Fibroblast of pulmonary artery (primary cell): ENCODE data around the gene ARMC12.
A peak's percentile ranks its signal among the peaks of the same experiment; 100 is the strongest.
"Not testable (repeated sequence)": the region's sequence is repeated elsewhere in the genome, so short reads cannot be mapped to it uniquely, and the experiment has no call there.

Source experiments
- DNase-seq: peaks from one replicate; pipeline ENCODE4 v3.0.0-alpha.2; 2010; ENCODE audit warnings: low read depth
- H3K4me3 ChIP-seq: replicated peaks from 2 replicates; pipeline ENCODE4 v1.5.1; 2011; ENCODE audit warnings: low read depth, mild to moderate bottlenecking, control low read depth, low read length, moderate library complexity
- CTCF ChIP-seq: IDR thresholded peaks from 2 replicates; pipeline ENCODE4 v1.5.1; 2011; ENCODE audit warnings: mild to moderate bottlenecking, control low read depth, low read length, inconsistent platforms; ENCODE audit errors: missing control alignments

The ARMC12 gene

GRCh38 chr6:35730745-35731413 is 6.0 kb upstream of the ARMC12 start:
- TF ChIP-seq CTCF: no peak
- H3K4me3 ChIP-seq: peak overlapping the region; percentile 13
- DNase-seq: peak; percentile 35

GRCh38 chr6:35731414-35731735 is 5.5 kb upstream of the ARMC12 start:
- DNase-seq: peak; percentile 90
- no peak for TF ChIP-seq CTCF
- H3K4me3 ChIP-seq: peak overlapping the region; percentile 58

- no peak for TF ChIP-seq CTCF
- peak overlapping the region; percentile 58 for H3K4me3 ChIP-seq
- peak; percentile 99 for DNase-seq
Observed at GRCh38 chr6:35731736-35732532, 4.9 kb upstream of the ARMC12 start.

- no peak overlapping the region for H3K4me3 ChIP-seq
- DNase-seq: no peak
- TF ChIP-seq CTCF: no peak
Observed at GRCh38 chr6:35733633-35734032, 3.2 kb upstream of the ARMC12 start.

- H3K4me3 ChIP-seq, DNase-seq: not testable (repeated sequence)
Observed at GRCh38 chr6:35734319-35734718, 2.5 kb upstream of the ARMC12 start.

GRCh38 chr6:35735452-35735851 is 1.4 kb upstream of the ARMC12 start:
- TF ChIP-seq CTCF: no peak
- H3K4me3 ChIP-seq: no peak overlapping the region
- no peak for DNase-seq

GRCh38 chr6:35736253-35736894 is 458 bp upstream of the ARMC12 start:
- DNase-seq: peak; percentile 67
- H3K4me3 ChIP-seq: no peak overlapping the region
- TF ChIP-seq CTCF: peak; percentile 93
